ENCODE measurements around the gene GABBR2.

Gene GABBR2

GRCh38 chr9:98438666-98439065, 270.1 kb downstream of the GABBR2 start:
- DNase-seq (ENCODE audit: low spot score), result no peak

- no peak for DNase-seq (ENCODE audit: low spot score)
Observed at GRCh38 chr9:98437458-98438034, 271.2 kb downstream of the GABBR2 start.

- no peak for DNase-seq (ENCODE audit: low spot score)
Observed at GRCh38 chr9:98432960-98433359, 275.8 kb downstream of the GABBR2 start.

GRCh38 chr9:98432134-98432533, 276.6 kb downstream of the GABBR2 start:
- no peak for DNase-seq (ENCODE audit: low spot score)

GRCh38 chr9:98430535-98431292, 278.0 kb downstream of the GABBR2 start:
- no peak for DNase-seq (ENCODE audit: low spot score)

GRCh38 chr9:98429613-98430012, 279.1 kb downstream of the GABBR2 start:
- peak; percentile 50 for DNase-seq (ENCODE audit: low spot score)

GRCh38 chr9:98428454-98428853, 280.3 kb downstream of the GABBR2 start:
- no peak for DNase-seq (ENCODE audit: low spot score)

GRCh38 chr9:98427491-98427890, 281.2 kb downstream of the GABBR2 start:
- DNase-seq (ENCODE audit: low spot score), result peak; percentile 89

- no peak for DNase-seq (ENCODE audit: low spot score)
Observed at GRCh38 chr9:98425079-98425478, 283.7 kb downstream of the GABBR2 start.

GRCh38 chr9:98419260-98419603, 289.5 kb downstream of the GABBR2 start:
- DNase-seq (ENCODE audit: low spot score), result no peak

- no peak for DNase-seq (ENCODE audit: low spot score)
Observed at GRCh38 chr9:98418578-98419259, 290.0 kb downstream of the GABBR2 start.

GRCh38 chr9:98416294-98417248, 292.2 kb downstream of the GABBR2 start:
- no peak for DNase-seq (ENCODE audit: low spot score)

GRCh38 chr9:98415782-98416181, 293.0 kb downstream of the GABBR2 start:
- DNase-seq (ENCODE audit: low spot score), result peak; percentile 19

GRCh38 chr9:98413084-98413483, 295.7 kb downstream of the GABBR2 start:
- no peak for DNase-seq (ENCODE audit: low spot score)

- no peak for DNase-seq (ENCODE audit: low spot score)
Observed at GRCh38 chr9:98412101-98412842, 296.5 kb downstream of the GABBR2 start.

- DNase-seq (ENCODE audit: low spot score), result peak; percentile 18
Observed at GRCh38 chr9:98410185-98410697, 298.5 kb downstream of the GABBR2 start.

- DNase-seq (ENCODE audit: low spot score), result no peak
Observed at GRCh38 chr9:98409719-98410118, 299.0 kb downstream of the GABBR2 start.

GRCh38 chr9:98406469-98406868, 302.3 kb downstream of the GABBR2 start:
- no peak for DNase-seq (ENCODE audit: low spot score)

GRCh38 chr9:98404237-98404636, 304.5 kb downstream of the GABBR2 start:
- DNase-seq (ENCODE audit: low spot score), result no peak

GRCh38 chr9:98403715-98404114, 305.0 kb downstream of the GABBR2 start:
- no peak for DNase-seq (ENCODE audit: low spot score)
